Mucosa of stomach (tissue), 1 donor: ENCODE measurements around the gene ATF7.

Experiments used
- H3K27me3 ChIP-seq: one replicate; pipeline ENCODE4 v1.7.0; 2013; ENCODE audit warnings: mild to moderate bottlenecking, low read length; ENCODE audit not compliant: control insufficient read depth, insufficient read depth
- H3K36me3 ChIP-seq: one replicate; pipeline ENCODE4 v1.7.0; 2013; ENCODE audit warnings: low read length; ENCODE audit not compliant: control insufficient read depth, insufficient read depth
- H3K4me1 ChIP-seq: one replicate; pipeline ENCODE4 v1.7.0; 2013; ENCODE audit warnings: mild to moderate bottlenecking, low read length; ENCODE audit not compliant: control insufficient read depth, insufficient read depth
- H3K4me3 ChIP-seq: one replicate; pipeline ENCODE4 v1.7.0; 2013; ENCODE audit warnings: low read length
- H3K9ac ChIP-seq: one replicate; pipeline ENCODE4 v1.7.0; 2013; ENCODE audit warnings: mild to moderate bottlenecking, low read length, moderate library complexity
- H3K9me3 ChIP-seq: one replicate; pipeline ENCODE4 v1.7.0; 2013; ENCODE audit warnings: mild to moderate bottlenecking, low read length, moderate library complexity; ENCODE audit not compliant: control insufficient read depth
- donor health status: Pancreatic carcinoma.

Gene ATF7

DNA sequence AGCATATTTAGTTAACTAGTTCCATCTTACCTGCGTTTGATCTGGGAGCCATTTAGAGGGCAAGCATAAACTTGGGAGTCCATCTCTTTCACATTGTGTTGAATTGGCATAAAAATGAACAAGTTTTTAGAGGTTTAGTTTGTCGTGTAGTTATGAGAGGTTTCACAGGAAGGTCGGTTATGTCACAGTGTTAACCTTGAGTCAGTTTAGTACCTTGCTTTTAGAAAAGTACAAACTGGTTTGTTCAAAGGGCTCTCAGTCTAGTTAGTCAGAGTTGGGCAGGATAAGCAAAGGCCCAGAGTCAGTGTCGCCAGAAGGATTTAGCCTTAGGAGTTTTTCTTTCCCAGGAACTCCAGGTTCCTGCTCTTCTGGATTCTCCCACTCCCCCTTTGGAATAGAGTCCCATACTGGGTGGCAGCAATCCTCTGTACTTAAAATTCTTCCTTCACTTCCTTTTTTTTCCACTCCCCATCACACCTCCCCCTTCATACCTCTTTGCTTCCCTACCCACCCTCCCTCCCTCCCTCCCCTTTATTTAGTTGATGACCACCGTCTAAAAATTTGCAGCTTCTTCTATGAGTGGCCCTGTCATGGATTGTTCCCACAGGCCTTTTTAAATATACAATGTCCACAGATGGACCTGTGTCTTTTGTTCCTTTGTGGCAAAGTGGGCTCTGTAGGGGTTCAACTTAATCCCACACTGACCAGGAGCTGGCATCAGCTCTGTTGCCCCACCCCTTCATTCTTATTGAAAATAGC lies 162.2 kb downstream of the ATF7 start:
- H3K36me3 ChIP-seq: peaks cover 59% of the 10 kb centered on the region
- H3K9me3 ChIP-seq: no peaks in the 10 kb centered on the region
- H3K9ac ChIP-seq: no peak overlapping the region
- H3K27me3 ChIP-seq: no peaks in the 10 kb centered on the region
- no peak overlapping the region for H3K4me3 ChIP-seq
- H3K4me1 ChIP-seq: no peaks in the 10 kb centered on the region

DNA sequence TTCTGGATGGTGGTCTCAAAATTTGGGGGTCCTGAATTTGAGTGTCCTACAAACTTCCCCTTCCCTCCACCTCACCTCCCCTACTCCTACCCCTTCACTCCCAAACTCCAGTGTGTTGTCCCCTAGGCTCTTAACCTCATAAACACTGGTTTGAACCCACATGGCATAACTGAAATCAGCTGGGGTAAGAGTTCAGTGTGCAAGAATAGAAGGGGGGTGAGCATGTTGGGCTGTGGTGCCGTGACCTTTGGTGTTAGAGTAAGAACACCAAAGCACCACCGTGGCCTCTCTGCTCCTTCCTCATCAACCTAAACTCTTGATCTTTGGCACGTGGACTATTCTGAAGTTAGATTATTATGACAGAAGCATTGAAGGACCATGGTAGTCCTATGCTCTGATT lies 163.2 kb downstream of the ATF7 start:
- Histone ChIP-seq H3K9ac (no peak overlapping the region), H3K9me3 (no peaks in the 10 kb centered on the region), H3K4me3 (no peak overlapping the region), H3K4me1 (no peaks in the 10 kb centered on the region), H3K27me3 (no peaks in the 10 kb centered on the region), H3K36me3 (peaks cover 52% of the 10 kb centered on the region)

DNA sequence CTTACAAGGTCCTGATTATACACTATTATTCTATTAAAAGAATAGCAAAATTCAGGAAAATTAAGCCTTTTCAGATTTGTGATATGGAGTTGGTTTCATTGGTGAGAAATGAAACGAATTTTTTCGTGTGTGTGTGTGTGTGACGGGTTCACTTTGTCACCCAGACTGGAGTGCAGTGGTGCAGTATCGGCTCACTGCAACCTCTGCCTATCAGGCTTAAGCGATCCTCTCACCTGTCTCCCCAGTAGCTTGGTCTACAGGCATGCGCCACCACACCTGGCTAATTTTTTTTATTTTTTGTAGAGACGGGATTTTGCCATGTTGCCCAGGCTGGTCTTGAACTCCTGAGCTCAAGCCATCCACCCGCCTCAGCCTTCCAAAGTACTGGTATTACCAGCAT lies 164.6 kb downstream of the ATF7 start:
- no peaks in the 10 kb centered on the region for H3K9me3 ChIP-seq
- peaks cover 48% of the 10 kb centered on the region for H3K36me3 ChIP-seq
- H3K4me1 ChIP-seq: no peaks in the 10 kb centered on the region
- H3K9ac ChIP-seq: no peak overlapping the region
- H3K4me3 ChIP-seq: no peak overlapping the region
- H3K27me3 ChIP-seq: no peaks in the 10 kb centered on the region

DNA sequence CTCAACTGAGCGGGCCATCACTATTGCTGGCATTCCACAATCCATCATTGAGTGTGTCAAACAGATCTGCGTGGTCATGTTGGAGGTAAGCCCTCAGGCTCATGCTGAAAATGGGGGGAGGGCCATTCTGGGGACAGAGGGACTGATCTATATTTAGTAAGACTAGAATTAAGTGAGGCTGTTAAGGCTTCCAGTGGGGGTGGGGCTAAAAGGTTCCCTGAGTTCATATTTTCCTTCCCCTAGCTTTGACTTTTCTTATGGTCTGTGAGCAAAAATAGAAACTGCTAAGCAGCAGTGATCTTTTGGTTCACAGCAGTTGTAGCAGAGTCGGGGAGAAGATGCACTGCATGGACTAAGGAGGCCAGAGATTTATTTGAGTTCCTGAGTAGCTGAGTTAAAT lies 165.1 kb downstream of the ATF7 start:
- Histone ChIP-seq H3K4me1 (no peaks in the 10 kb centered on the region), H3K4me3 (no peak overlapping the region), H3K27me3 (no peaks in the 10 kb centered on the region), H3K9me3 (no peaks in the 10 kb centered on the region), H3K36me3 (peaks cover 48% of the 10 kb centered on the region), H3K9ac (no peak overlapping the region)

DNA sequence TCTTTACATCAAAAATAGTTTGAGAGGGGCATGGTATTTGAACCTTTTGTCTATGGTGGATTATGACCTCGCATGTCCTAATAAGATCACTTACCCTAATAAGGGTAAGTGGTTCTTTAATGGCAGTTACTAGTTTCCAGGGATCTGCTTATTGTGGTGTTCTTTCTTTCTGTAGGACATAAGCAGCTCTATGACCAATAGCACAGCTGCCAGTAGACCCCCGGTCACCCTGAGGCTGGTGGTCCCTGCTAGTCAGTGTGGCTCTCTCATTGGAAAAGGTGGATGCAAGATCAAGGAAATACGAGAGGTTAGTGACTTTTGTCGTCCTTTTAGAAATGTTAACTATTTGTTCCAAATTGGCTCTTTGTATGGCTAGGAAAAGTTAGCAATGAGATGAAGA lies 167.1 kb downstream of the ATF7 start:
- H3K4me1 ChIP-seq: peaks cover 3% of the 10 kb centered on the region

More for the DNA sequence above, 167.1 kb downstream of the ATF7 start:
- Histone ChIP-seq H3K27me3 (no peaks in the 10 kb centered on the region), H3K9ac (no peak overlapping the region), H3K4me3 (no peak overlapping the region), H3K36me3 (peaks cover 43% of the 10 kb centered on the region), H3K9me3 (no peaks in the 10 kb centered on the region)
